GM12801 (cell line): ENCODE results near the gene LSM6.

Experiments used
- TF ChIP-seq, protein P1 (sequence below): IDR thresholded peaks from one replicate; pipeline ENCODE4 v1.5.1; 2011; ENCODE audit warnings: control low read depth; ENCODE audit not compliant: insufficient read length; ENCODE audit errors: extremely low read depth

Gene LSM6

GRCh38 chr4:146186596-146186995, 11.1 kb downstream of the LSM6 start:
- TF ChIP-seq, protein P1, sequence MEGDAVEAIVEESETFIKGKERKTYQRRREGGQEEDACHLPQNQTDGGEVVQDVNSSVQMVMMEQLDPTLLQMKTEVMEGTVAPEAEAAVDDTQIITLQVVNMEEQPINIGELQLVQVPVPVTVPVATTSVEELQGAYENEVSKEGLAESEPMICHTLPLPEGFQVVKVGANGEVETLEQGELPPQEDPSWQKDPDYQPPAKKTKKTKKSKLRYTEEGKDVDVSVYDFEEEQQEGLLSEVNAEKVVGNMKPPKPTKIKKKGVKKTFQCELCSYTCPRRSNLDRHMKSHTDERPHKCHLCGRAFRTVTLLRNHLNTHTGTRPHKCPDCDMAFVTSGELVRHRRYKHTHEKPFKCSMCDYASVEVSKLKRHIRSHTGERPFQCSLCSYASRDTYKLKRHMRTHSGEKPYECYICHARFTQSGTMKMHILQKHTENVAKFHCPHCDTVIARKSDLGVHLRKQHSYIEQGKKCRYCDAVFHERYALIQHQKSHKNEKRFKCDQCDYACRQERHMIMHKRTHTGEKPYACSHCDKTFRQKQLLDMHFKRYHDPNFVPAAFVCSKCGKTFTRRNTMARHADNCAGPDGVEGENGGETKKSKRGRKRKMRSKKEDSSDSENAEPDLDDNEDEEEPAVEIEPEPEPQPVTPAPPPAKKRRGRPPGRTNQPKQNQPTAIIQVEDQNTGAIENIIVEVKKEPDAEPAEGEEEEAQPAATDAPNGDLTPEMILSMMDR, result no peak

DNA sequence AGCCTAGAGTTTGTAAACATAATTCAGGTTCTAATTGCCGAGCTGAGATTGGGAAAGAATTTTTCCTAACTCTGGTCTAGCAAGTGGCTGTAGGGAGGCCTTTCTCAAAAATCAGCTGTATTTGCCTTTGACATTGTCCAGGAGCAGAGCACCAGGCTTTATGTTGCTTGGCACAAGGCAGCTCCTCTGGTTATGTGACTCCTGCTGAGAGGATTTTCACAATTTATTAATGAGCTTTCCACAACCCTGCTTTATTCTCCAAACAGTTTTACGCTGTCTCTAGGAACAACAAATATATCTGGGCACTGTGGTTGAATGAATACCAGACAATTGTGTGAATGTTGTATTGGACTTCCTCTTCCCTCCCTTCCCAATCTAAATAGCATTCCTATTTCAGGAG, 14.9 kb downstream of the LSM6 start:
- TF ChIP-seq, protein P1, result no peak

DNA sequence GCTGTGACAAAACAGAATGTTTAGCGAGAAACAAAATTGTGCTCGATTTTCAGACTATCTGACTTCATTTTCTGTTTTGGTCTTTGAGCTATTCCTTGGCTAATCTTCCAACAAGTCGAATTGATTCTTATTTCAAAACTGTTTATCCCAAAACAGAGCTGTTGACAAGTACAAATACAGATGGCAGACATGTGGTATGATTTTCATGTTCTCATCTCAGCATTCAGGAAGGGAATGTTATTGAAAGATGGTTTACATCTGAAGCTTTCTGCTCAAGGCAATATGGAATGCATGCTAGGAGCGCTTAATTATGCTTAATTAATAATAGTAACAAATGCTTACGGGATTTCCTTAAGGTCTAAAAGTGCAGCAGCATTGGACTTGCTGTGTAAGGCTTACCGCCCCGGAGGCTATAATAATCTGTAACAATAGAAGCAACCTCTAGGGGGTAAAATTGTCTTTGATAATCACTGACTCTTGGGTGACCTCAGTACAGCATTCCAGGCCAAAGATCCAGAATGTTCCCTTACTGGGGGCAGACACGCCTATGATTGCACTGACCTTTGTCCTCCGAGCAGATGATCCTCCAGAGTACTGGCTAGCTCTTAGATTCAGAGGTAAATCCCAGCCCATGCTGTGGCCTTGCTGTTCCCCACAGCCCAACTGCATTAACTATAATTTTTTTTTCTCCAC, 16.4 kb downstream of the LSM6 start:
- TF ChIP-seq, protein P1, result no peak

DNA sequence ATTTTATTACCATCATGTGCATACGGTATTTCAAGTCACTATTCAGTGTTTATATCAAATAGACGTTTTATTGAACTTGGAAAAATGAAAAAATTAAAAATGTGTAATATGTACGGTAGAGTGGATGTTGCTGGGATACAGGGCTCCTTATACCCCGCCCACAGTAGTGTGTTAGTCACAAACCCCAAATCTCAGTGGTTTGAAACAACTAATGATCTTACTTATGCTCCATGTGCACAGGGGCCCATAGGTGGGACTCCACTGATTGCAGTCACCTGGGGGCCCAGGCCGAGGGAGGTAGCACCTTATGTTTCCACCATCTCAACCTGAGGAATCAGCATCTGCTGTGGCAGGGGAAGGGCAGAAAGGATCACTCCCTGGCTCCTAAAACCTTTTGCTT, 18.1 kb downstream of the LSM6 start:
- TF ChIP-seq, protein P1, result no peak

GRCh38 chr4:146194212-146194611, 18.7 kb downstream of the LSM6 start:
- TF ChIP-seq, protein P1, result no peak

DNA sequence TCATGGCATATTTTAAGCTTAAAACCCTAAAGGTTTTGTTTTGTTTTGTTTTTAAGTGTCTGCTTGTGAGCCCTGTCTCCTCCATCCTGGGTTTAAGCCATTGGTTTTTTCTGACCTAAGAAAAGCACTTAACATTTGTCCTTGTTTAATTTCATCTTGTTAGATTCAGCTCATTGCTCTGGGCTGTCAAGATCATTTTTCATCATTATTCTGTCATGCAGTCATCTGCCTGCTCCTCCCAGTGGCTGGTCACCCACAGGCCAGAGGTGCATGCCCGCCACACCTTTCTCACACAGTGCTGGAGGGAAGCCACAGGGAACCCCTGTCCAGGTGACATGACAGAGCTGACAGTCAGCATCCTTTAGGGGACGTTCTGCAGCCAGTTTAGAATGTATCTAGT, 27.1 kb downstream of the LSM6 start:
- TF ChIP-seq, protein P1, result no peak

GRCh38 chr4:146207410-146207809, 31.9 kb downstream of the LSM6 start:
- TF ChIP-seq, protein P1, result no peak
